Measurements from ENCODE around the gene MUC22. TPM values are rescaled to one million over a fixed set of nuclear protein-coding genes. Genes with fewer than 3 reads are reported as not detected.

Gene MUC22
- total and polyA plus RNA-seq, 10 of the 15 experiments (the other 5 are each of a cell fraction or from before 2014, with no cell fraction given): under 0.01 to 0.09 (median 0.04) TPM; not detected in 4

DNA sequence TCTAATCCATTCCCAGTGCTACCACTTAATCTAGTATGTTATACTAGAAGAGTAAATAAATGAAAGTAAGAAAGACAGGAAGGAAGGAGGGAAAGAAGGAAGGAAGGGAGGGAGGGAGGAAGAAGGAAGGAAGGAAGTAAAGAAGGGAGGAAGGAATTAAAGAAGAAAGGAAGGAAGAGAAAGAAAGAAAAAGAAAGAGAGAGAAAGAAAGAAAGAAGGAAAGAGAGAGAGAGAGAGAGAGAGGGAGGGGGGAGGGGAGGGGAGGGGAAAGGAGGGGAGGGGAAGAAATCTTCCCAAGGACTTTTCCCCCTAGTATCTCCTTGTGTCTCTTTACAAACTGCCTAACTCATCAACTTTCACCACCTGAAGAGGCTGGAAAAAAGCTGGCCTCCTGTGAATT lies 47.6 kb upstream of the MUC22 start:
- Histone ChIP-seq H4K20me1 (ENCODE audit: control insufficient read depth, insufficient read depth) (no peaks in the 10 kb centered on the region), H3K36me3 (ENCODE audit: control insufficient read depth in 2 of 2, insufficient read depth in 2 of 2, low read length in 1 of 2) (no peaks in the 10 kb centered on the region), H3K4me2 (ENCODE audit: control insufficient read depth, insufficient read depth) (no peak overlapping the region), H3K9ac (ENCODE audit: control insufficient read depth, insufficient read depth, low read length) (no peak overlapping the region), H3K9me3 (replicated peaks; ENCODE audit: control insufficient read depth, insufficient read depth, low read length) (no peaks in the 10 kb centered on the region), H3K4me3 (no peak overlapping the region), H3K27ac (ENCODE audit: control insufficient read depth, insufficient read depth) (no peak overlapping the region), H3K27me3 (replicated peaks in 1 of 2; ENCODE audit: control insufficient read depth in 2 of 2, insufficient read depth in 2 of 2, low read length in 1 of 2) (no peaks in the 10 kb centered on the region; a peak in 1 of 4 replicates), H3K4me1 (ENCODE audit: control insufficient read depth, insufficient read depth, low read length) (no peaks in the 10 kb centered on the region), H2AFZ (ENCODE audit: control insufficient read depth, low read depth, low read length) (no peak overlapping the region), H3K79me2 (ENCODE audit: control insufficient read depth, insufficient read depth, low read length) (no peaks in the 10 kb centered on the region)
- FAIRE-seq (no peak), ATAC-seq (no peak), DNase-seq (ENCODE audit: low read depth, low spot score) (no peak)
- ChIA-PET RAD21 (ENCODE audit: unreplicated experiment) (no interaction called here), SMC1A (ENCODE audit: uncharacterized antibody, unreplicated experiment) (no interaction called here), CTCF (no interaction called here), POLR2A (no interaction called here)
- TF ChIP-seq ZNF622 (IDR thresholded peaks at IDR 0.05) (no peak), SMARCA5 (IDR thresholded peaks at IDR 0.05) (no peak)
- intact Hi-C loops (cut with micrococcal nuclease; ENCODE audit: unreplicated experiment): no loop called here
- BruUV-seq (replicated peaks): no TSS peak
- in situ Hi-C loops (cut with MboI): no loop called here

DNA sequence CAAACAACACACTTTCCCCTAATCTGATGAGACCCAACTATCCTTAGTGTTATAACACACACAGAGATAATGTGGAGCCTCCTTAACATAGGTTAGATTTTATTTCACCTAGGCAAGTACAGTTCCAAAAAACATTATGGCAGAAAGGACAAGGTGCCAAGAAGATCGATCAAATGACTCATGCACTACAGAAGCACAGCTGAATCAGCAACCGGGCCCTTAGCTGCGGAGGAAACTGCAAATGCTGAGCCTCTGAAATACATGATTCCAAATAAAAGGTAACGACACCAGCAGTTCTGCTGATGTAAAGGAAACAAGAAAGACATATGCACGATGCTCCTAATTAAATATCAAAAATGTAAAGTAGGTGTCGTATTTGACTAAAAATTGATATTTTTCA lies 46.6 kb upstream of the MUC22 start:
- DNase-seq (ENCODE audit: low read depth, low spot score) (no peak), FAIRE-seq (no peak), ATAC-seq (no peak)
- ChIA-PET SMC1A (ENCODE audit: uncharacterized antibody, unreplicated experiment) (no interaction called here), RAD21 (ENCODE audit: unreplicated experiment) (no interaction called here), CTCF (no interaction called here), POLR2A (no interaction called here)
- 55% methylated on average over 6 of the region's 6 CpGs for WGBS (ENCODE audit: insufficient coverage, insufficient replicate concordance, low lambda C conversion rate, missing lambda C conversion rate)
- H3K79me2 ChIP-seq (ENCODE audit: control insufficient read depth, insufficient read depth, low read length): no peaks in the 10 kb centered on the region
- no peaks in the 10 kb centered on the region for H3K9me3 ChIP-seq (replicated peaks; ENCODE audit: control insufficient read depth, insufficient read depth, low read length)
- TF ChIP-seq SMAD1 (IDR thresholded peaks at IDR 0.05; ENCODE audit: low read depth, partially characterized antibody): no peak
- TF ChIP-seq RUNX3 (IDR thresholded peaks at IDR 0.05; ENCODE audit: low read length): no peak
- H3K4me2 ChIP-seq (ENCODE audit: control insufficient read depth, insufficient read depth): no peak overlapping the region
- no peak overlapping the region for H3K27ac ChIP-seq (ENCODE audit: control insufficient read depth, insufficient read depth)
- no peaks in the 10 kb centered on the region for H3K4me1 ChIP-seq (ENCODE audit: control insufficient read depth, insufficient read depth, low read length)
- no peaks in the 10 kb centered on the region for H3K27me3 ChIP-seq (replicated peaks in 1 of 2; ENCODE audit: control insufficient read depth in 2 of 2, insufficient read depth in 2 of 2, low read length in 1 of 2)
- no peaks in the 10 kb centered on the region for H3K36me3 ChIP-seq (ENCODE audit: control insufficient read depth in 2 of 2, insufficient read depth in 2 of 2, low read length in 1 of 2)
- H2AFZ ChIP-seq (ENCODE audit: control insufficient read depth, low read depth, low read length): no peak overlapping the region
- in situ Hi-C loops (cut with MboI): no loop called here
- H3K4me3 ChIP-seq: no peak overlapping the region
- intact Hi-C loops (cut with micrococcal nuclease; ENCODE audit: unreplicated experiment): no loop called here
- H4K20me1 ChIP-seq (ENCODE audit: control insufficient read depth, insufficient read depth): no peaks in the 10 kb centered on the region
- no TSS peak for BruUV-seq (replicated peaks)
- H3K9ac ChIP-seq (ENCODE audit: control insufficient read depth, insufficient read depth, low read length): no peak overlapping the region

All from GM12878 (cell line).